Measurements from ENCODE around the gene CBFB.
"Not testable (repeated sequence)": the region's sequence is repeated elsewhere in the genome, so short reads cannot be mapped to it uniquely, and the experiment has no call there.

CBFB gene

DNA sequence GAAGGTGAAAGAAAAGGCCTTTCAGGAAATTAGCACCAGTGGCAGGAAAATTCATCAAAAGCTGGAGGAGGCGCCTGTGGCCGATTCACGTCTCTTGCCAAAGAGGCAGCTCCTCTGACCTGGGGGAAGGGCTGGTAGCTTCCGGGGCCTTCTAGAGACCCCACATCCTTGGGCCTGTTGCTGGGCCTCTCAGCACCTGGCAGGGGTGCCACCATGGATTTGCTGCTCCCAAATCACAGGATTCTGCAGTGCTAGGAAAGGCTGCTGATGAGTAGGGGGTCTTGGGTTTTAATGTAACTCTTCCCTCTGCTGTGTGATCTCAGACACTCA is 11.6 kb upstream of the CBFB start:
- DNase-seq = no peak

DNA sequence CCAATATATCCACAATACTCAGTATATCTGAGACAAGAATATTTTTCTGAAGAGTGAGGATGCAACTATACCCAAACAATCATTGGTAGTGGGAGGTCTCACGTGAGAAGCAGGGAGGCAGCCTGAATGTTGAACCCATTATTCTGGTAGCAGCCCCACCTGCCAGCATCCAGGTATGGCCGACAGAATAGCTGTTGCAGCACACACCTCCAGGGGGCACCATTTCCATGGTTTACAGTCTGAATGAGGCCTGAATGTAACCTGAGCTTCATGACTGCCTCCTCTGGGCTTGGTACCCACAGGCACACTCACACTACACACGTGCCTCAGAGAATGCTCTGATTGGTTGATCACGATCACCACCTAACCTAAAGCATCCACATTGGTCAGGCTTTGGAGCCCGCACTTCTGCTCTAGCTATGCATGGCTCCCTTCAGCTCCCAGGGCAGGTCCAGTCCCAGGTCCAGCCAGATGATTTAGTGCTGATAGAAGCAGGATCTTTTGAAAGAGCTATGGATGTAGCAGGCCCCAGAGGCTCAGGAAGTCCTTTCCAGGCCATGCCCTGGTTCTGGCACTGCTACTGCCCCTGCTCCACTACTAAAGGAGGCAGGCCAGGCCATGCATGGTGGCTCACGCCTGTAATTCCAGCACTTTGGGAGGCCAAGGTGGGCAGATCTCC is 11.0 kb upstream of the CBFB start:
- DNase-seq = peak; percentile 78 to 83

DNA sequence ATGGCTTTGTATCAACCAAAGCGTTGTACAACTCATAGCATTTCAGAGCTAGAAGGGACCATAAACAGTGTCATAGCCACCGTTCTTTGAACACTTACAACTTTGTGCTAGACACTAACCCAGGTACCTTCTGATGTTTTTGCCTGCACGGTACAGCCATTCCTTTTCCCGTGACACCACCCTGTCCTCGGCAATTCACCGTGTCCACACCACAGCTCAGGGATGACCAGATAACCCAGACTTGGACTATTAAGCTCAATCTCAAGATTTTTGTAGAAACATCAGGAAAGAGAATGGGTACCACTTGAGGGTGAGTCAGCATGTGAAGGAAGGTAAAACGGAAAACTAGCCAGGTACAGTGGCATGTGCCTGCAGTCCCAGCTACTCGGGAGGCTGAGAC is 9.8 kb upstream of the CBFB start:
- DNase-seq = no peak

- DNase-seq = no peak
Measured at GRCh38 chr16:67021321-67021720, 7.6 kb upstream of the CBFB start.

DNA sequence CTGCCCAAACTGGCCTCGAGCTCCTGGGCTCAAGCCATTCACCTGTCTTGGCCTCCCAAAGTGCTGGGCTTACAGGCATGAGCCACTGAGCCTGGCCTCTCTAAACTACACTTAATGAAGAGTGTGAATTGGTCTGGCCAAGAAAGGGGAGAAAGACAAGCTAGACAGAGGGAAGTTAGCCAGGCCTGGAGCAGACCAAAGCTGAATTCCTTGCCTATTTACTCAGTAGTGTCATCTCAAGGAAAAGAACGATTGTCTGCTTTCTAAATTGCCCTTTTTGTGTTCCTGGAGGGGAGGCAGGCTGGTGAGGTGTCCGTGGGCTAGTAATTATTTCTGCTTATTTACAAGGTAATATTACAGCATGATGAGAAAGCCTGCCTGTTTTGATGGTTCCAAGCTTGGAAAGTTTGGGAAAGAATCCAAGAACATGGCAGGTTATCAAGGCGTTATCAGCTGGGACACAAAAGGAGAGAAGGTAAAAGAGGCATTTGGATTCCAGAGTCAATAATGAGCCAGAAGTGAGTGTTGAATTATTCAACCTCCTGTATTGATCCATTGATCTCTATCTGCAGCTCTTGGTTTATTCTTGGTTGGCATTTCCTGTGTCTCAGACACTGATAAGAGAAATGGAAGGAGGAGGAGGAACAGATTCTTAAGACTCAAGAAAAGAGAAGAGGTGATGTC is 6.3 kb upstream of the CBFB start:
- no peak for DNase-seq

DNA sequence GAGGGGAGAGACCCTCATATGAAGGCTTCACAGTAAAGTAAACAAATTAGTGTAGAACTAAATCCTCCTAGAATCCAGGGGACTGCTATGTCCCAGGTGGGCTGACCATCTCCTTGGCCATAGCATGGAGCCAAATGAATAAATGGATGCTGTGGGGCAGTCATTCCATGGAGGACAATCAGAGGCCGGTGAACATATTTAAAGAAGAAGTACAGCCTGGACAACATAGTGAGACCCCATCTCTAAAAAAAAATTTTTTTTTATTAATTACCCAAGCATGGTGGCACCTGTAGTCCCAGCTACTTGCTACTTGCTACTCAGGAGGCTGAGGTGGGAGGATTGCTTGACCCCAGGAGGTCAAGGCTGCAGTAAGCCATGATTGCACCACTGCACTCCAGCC is 5.3 kb upstream of the CBFB start:
- no peak for DNase-seq

- DNase-seq = no peak
Measured at GRCh38 chr16:67024384-67025209, 4.4 kb upstream of the CBFB start.

GRCh38 chr16:67025210-67025550 is 3.8 kb upstream of the CBFB start:
- no peak for DNase-seq

- no peak for DNase-seq
Measured at GRCh38 chr16:67026570-67026969, 2.4 kb upstream of the CBFB start.

DNA sequence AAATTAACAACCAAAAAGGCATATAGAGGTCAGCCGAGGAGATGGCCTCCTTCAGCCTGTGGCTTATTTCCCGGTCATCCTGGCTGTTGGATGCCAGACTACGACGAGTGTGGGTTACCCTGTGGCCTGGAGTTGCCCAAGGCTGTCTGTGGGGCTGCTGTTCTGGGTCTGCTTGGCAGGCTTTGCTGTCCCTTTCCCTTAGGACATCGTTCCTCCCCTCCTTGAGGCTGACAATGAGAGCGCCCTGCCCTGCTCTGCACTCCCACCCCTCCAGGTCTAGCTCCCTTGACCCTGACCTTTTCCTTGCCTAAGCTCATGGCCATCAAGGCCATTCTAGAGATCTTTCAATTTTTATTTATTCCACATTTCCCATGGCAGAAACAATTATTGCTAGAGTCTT is 1.9 kb upstream of the CBFB start:
- no peak for DNase-seq

DNA sequence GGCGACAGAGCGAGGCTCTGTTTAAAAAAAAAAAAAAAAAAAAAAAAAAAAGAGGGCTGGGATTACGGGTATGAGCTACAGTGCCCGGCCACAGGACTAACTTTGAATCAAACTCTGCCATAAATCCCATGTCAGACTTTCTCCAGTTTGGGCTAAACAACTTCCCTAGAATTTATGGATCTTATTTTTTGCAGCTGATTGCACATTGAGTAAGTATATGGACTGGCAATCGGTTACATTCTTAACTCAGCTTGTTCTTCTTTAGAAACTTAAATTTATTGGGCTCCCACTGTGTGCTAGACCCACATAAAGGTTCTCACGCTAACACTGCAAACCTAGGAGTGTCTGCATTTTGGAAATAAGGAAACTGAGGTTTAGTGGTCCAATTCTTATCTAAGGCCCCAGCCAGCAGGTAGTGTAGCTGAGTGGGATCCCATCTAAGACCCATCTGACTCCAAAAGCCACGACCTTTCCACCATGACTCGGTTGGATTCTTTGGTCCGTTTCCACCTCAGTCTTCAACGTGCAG is 718 bp upstream of the CBFB start:
- DNase-seq = no peak

- peak; percentile 54 to 58 for DNase-seq
Measured at GRCh38 chr16:67029254-67030096, 526 bp downstream of the CBFB start.

- no peak for DNase-seq
Measured at GRCh38 chr16:67030221-67030962, 1.4 kb downstream of the CBFB start.

DNA sequence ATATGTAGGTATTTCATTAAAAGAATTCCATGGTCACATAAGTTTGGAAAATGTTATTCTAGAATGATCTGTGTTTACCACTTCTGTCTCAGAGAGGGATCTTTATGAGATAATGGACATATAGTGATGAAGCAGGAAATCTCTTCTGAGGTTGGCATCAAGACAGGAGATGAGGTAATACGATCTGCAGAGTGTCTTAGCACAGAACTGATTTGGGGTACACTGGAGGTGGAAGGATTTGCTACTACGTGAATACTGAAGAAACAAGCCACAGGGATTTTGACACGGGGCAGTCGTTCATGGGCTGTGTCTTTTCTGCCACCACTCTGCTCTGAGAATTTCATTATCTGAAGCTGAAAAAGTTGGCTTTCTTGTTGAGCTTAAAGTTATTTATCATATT is 5.5 kb downstream of the CBFB start:
- no peak for DNase-seq

DNA sequence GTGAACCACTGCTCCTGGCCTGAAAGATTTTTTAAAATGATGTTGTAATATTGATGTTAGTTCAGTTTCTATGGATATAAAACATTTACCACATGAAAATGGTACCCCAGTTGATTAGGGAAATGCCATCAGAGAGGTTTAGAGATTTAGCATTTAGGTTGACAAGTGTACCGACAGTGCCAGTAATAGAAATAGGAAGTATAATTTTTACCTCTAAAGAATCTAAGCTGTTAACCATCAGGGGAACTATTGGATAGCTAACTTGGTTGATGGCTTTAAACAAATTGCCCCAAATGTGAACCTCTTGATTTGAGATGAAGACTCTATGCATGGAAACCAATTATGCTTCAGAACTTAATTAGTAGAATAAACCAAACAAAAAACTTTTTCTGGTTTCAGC is 6.4 kb downstream of the CBFB start:
- no peak for DNase-seq

GRCh38 chr16:67036323-67036741 is 7.4 kb downstream of the CBFB start:
- no peak for DNase-seq

- no peak for DNase-seq
Measured at GRCh38 chr16:67039260-67040020, 10.5 kb downstream of the CBFB start.

DNA sequence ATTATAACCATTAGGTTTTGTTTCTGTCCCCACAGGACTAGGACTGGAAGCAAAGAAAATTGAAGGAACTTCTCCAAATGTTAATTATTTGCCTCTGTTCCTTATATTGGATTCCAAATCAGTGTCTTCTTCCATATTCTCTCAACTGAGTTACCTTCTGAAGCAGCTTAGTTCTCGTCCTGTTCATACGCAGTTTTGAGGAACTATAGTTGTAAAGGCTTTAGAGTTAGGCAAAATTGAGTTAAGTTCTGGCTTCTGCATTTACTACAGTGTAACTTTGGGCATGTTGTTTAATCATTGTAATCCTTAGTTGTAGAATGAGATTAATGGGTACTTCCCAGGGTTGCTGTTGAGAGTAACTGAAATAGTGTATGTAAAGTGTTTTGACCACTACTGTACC is 11.2 kb downstream of the CBFB start:
- no peak for DNase-seq

DNA sequence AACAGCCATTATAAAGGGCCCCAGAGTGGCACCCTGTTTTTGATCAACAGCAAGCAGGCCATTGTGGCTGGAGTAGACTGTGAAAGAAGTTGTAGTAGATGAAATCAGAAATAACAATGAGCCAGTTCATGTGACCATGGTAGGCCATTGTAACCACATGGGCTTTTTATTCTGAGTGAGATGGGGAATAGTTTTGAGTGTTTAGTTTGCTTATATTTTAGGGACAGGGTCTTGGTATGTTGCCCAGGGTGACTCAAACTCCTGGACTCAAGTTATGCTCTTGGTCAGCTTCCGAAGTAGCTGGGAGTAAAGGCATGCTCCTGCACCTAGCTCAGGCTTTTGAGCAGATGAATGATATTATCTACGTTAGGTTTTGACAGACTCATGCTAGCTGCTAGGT is 12.0 kb downstream of the CBFB start:
- DNase-seq = no peak

GRCh38 chr16:67041520-67041919 is 12.6 kb downstream of the CBFB start:
- not testable (repeated sequence) for DNase-seq

DNA sequence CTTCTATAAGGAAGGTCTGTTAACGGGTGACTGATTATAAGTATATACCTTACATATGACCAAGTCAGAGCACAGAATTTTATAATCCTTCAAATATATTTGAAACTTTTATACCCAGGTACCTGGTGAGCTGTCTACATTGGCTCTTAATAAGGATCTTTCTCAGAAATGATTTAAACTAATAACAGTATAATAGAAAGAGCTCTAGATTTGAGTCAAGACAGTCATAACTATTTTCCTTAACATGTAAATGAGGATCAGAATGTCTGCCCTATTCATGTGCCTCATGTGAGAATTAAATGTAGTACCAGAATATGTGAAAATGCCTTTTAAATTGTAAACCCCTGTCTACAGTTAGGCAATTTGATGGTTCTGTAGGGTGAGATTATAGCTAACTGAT is 14.5 kb downstream of the CBFB start:
- no peak for DNase-seq

DNA sequence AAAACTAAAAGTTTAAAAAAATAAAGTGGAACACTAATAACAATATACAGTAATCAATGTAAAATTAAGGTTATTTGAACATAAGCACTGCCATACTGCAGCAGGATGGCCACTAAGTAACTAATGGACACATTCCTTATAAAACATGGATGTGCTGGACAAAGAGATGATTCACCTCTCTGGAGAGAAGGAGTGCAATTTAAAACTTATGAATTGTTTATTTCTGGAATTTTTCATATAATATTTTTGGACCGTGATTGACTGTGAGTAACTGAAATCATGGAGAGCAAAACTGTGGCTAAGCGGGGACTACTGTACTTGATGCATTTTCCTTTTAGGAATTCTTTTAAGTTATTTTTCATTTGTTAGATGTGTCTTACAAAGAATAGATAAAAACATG is 21.8 kb downstream of the CBFB start:
- no peak for DNase-seq
